ENCODE results near the gene COL5A1. TPM values are rescaled to one million over a fixed set of nuclear protein-coding genes. Genes with fewer than 3 reads are reported as not detected.
A peak's percentile ranks its signal among the peaks of the same experiment; 100 is the strongest.

Gene COL5A1
- total RNA-seq, 1 donor: 801 TPM

GRCh38 chr9:134759913-134760312 is 118.3 kb downstream of the COL5A1 start:
- no peak for TF ChIP-seq CTCF (IDR thresholded peaks at IDR 0.05; ENCODE audit: extremely low read depth, low read depth, low read length)
- Histone ChIP-seq H4K20me1 (ENCODE audit: insufficient read depth, low read length) (peaks cover 83% of the 10 kb centered on the region), H3K36me3 (ENCODE audit: insufficient read depth, low read length) (peaks cover 95% of the 10 kb centered on the region)

GRCh38 chr9:134760750-134761420 is 119.3 kb downstream of the COL5A1 start:
- no peak for TF ChIP-seq CTCF (IDR thresholded peaks at IDR 0.05; ENCODE audit: extremely low read depth, low read depth, low read length)
- Histone ChIP-seq H3K4me1 (ENCODE audit: insufficient read depth, low read length) (no peaks in the 10 kb centered on the region), H3K4me2 (ENCODE audit: insufficient read depth, low read length) (no peak overlapping the region), H4K20me1 (ENCODE audit: insufficient read depth, low read length) (peaks cover 73% of the 10 kb centered on the region), H3K27ac (ENCODE audit: low read depth, low read length) (no peak overlapping the region), H3K36me3 (ENCODE audit: insufficient read depth, low read length) (peaks cover 95% of the 10 kb centered on the region), H3K79me2 (ENCODE audit: insufficient read depth, low read length) (peaks cover 8% of the 10 kb centered on the region), H3K9me3 (ENCODE audit: low read depth, low read length) (no peaks in the 10 kb centered on the region), H3K27me3 (ENCODE audit: insufficient read depth, low read length) (no peaks in the 10 kb centered on the region), H3K4me3 (ENCODE audit: insufficient read depth, low read length) (no peak overlapping the region), H2AFZ (ENCODE audit: low read length) (no peak overlapping the region)
- DNase-seq (ENCODE audit: insufficient read length, low spot score, missing footprints): no peak

More at GRCh38 chr9:134759913-134760312, 118.3 kb downstream of the COL5A1 start:
- H3K79me2 ChIP-seq (ENCODE audit: insufficient read depth, low read length): peaks cover 13% of the 10 kb centered on the region
- no peaks in the 10 kb centered on the region for H3K4me1 ChIP-seq (ENCODE audit: insufficient read depth, low read length)
- no peak overlapping the region for H3K4me3 ChIP-seq (ENCODE audit: insufficient read depth, low read length)
- no peak overlapping the region for H3K27ac ChIP-seq (ENCODE audit: low read depth, low read length)
- no peak overlapping the region for H2AFZ ChIP-seq (ENCODE audit: low read length)
- no peak overlapping the region for H3K4me2 ChIP-seq (ENCODE audit: insufficient read depth, low read length)
- no peak for DNase-seq (ENCODE audit: insufficient read length, low spot score, missing footprints)
- no peaks in the 10 kb centered on the region for H3K27me3 ChIP-seq (ENCODE audit: insufficient read depth, low read length)
- H3K9me3 ChIP-seq (ENCODE audit: low read depth, low read length): no peaks in the 10 kb centered on the region

- Histone ChIP-seq H3K36me3 (ENCODE audit: insufficient read depth, low read length) (peaks cover 96% of the 10 kb centered on the region), H2AFZ (ENCODE audit: low read length) (no peak overlapping the region), H3K79me2 (ENCODE audit: insufficient read depth, low read length) (peaks cover 30% of the 10 kb centered on the region), H3K27ac (ENCODE audit: low read depth, low read length) (no peak overlapping the region), H3K9me3 (ENCODE audit: low read depth, low read length) (no peaks in the 10 kb centered on the region), H3K27me3 (ENCODE audit: insufficient read depth, low read length) (no peaks in the 10 kb centered on the region), H3K4me1 (ENCODE audit: insufficient read depth, low read length) (no peaks in the 10 kb centered on the region), H3K4me3 (ENCODE audit: insufficient read depth, low read length) (no peak overlapping the region), H3K4me2 (ENCODE audit: insufficient read depth, low read length) (no peak overlapping the region), H4K20me1 (ENCODE audit: insufficient read depth, low read length) (peaks cover 66% of the 10 kb centered on the region)
- no peak for TF ChIP-seq CTCF (IDR thresholded peaks at IDR 0.05; ENCODE audit: extremely low read depth, low read depth, low read length)
- no peak for DNase-seq (ENCODE audit: insufficient read length, low spot score, missing footprints)
These were observed 123.1 kb downstream of the COL5A1 start for GRCh38 chr9:134764473-134765269.

GRCh38 chr9:134765785-134766184 is 124.2 kb downstream of the COL5A1 start:
- Histone ChIP-seq H3K27ac (ENCODE audit: low read depth, low read length) (peak overlapping the region; percentile 33), H3K4me3 (ENCODE audit: insufficient read depth, low read length) (no peak overlapping the region), H3K36me3 (ENCODE audit: insufficient read depth, low read length) (peaks cover 96% of the 10 kb centered on the region), H2AFZ (ENCODE audit: low read length) (no peak overlapping the region), H3K79me2 (ENCODE audit: insufficient read depth, low read length) (peaks cover 32% of the 10 kb centered on the region), H4K20me1 (ENCODE audit: insufficient read depth, low read length) (peaks cover 65% of the 10 kb centered on the region), H3K4me1 (ENCODE audit: insufficient read depth, low read length) (no peaks in the 10 kb centered on the region), H3K27me3 (ENCODE audit: insufficient read depth, low read length) (no peaks in the 10 kb centered on the region), H3K9me3 (ENCODE audit: low read depth, low read length) (no peaks in the 10 kb centered on the region), H3K4me2 (ENCODE audit: insufficient read depth, low read length) (no peak overlapping the region)
- TF ChIP-seq CTCF (IDR thresholded peaks at IDR 0.05; ENCODE audit: extremely low read depth, low read depth, low read length): no peak
- DNase-seq (ENCODE audit: insufficient read length, low spot score, missing footprints): no peak

Measured in osteoblast (primary cell).